ENCODE measurements around the gene NRDE2.

NRDE2 gene

DNA sequence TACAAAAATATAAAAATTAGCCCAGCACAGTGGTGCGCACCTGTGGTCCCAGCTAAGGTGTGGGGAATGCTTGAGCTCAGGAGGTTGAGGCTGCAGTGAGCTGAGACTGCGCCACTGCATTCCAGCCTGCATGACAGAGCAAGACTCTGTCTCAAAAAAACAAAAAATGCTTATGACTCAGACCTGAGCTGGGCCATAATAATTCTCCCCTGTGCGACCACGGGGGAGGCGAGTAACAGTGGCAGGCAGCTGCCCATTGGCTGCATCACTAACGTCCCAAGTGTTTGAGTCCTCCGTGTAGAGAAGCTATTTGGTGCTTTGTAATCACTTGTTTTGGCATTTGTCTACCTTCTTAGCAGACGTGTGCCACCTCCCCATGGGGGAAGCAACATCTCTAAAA lies 50.5 kb downstream of the NRDE2 start:
- Histone ChIP-seq H3K27me3 (ENCODE audit: insufficient read depth, poor library complexity, severe bottlenecking) (no peaks in the 10 kb centered on the region), H3K4me1 (ENCODE audit: insufficient read depth, poor library complexity, severe bottlenecking) (peaks cover 8% of the 10 kb centered on the region), H3K36me3 (ENCODE audit: low read depth) (peaks cover 3% of the 10 kb centered on the region; the same call in 1 of the 2 replicates), H3K27ac (ENCODE audit: poor library complexity, severe bottlenecking) (peak overlapping the region; percentile 1), H3K9me3 (ENCODE audit: severe bottlenecking) (no peaks in the 10 kb centered on the region), H3K4me3 (ENCODE audit: severe bottlenecking) (no peak overlapping the region)
- peak; percentile 90 for ATAC-seq (ENCODE audit: low read depth)
- TF ChIP-seq, protein P1, sequence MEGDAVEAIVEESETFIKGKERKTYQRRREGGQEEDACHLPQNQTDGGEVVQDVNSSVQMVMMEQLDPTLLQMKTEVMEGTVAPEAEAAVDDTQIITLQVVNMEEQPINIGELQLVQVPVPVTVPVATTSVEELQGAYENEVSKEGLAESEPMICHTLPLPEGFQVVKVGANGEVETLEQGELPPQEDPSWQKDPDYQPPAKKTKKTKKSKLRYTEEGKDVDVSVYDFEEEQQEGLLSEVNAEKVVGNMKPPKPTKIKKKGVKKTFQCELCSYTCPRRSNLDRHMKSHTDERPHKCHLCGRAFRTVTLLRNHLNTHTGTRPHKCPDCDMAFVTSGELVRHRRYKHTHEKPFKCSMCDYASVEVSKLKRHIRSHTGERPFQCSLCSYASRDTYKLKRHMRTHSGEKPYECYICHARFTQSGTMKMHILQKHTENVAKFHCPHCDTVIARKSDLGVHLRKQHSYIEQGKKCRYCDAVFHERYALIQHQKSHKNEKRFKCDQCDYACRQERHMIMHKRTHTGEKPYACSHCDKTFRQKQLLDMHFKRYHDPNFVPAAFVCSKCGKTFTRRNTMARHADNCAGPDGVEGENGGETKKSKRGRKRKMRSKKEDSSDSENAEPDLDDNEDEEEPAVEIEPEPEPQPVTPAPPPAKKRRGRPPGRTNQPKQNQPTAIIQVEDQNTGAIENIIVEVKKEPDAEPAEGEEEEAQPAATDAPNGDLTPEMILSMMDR (IDR thresholded peaks at IDR 0.05; ENCODE audit: poor library complexity, severe bottlenecking), result no peak
- DNase-seq (ENCODE audit: low spot score), result no peak

DNA sequence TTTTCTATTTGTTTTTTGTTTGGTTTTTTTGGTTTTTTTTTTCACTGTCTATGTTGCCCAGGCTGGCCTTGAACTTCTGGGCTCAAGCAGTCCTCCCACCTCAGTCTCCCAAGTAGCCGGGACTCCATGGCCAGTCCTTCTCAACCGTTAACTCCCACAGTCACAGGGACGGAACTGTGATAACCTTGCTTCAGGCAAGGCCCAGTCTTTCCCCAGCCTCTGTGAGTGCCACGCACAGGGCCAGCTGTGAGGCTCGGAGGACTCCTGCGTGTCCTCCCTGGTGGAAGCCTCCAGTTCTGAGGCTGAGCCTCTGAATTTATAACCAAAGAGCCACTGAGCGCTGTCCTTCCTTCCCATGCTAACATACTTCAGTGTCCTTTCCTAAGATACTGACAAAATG lies 51.6 kb downstream of the NRDE2 start:
- no peak for ATAC-seq (ENCODE audit: low read depth)
- no peak overlapping the region for H3K27ac ChIP-seq (ENCODE audit: poor library complexity, severe bottlenecking)
- peaks cover 11% of the 10 kb centered on the region for H3K4me1 ChIP-seq (ENCODE audit: insufficient read depth, poor library complexity, severe bottlenecking)
- TF ChIP-seq, protein P1 (IDR thresholded peaks at IDR 0.05; ENCODE audit: poor library complexity, severe bottlenecking), result no peak
- no peaks in the 10 kb centered on the region for H3K27me3 ChIP-seq (ENCODE audit: insufficient read depth, poor library complexity, severe bottlenecking)
- H3K4me3 ChIP-seq (ENCODE audit: severe bottlenecking), result no peak overlapping the region
- DNase-seq (ENCODE audit: low spot score), result no peak
- no peaks in the 10 kb centered on the region for H3K9me3 ChIP-seq (ENCODE audit: severe bottlenecking)
- H3K36me3 ChIP-seq (ENCODE audit: low read depth), result peaks cover 3% of the 10 kb centered on the region; the same call in 1 of the 2 replicates

DNA sequence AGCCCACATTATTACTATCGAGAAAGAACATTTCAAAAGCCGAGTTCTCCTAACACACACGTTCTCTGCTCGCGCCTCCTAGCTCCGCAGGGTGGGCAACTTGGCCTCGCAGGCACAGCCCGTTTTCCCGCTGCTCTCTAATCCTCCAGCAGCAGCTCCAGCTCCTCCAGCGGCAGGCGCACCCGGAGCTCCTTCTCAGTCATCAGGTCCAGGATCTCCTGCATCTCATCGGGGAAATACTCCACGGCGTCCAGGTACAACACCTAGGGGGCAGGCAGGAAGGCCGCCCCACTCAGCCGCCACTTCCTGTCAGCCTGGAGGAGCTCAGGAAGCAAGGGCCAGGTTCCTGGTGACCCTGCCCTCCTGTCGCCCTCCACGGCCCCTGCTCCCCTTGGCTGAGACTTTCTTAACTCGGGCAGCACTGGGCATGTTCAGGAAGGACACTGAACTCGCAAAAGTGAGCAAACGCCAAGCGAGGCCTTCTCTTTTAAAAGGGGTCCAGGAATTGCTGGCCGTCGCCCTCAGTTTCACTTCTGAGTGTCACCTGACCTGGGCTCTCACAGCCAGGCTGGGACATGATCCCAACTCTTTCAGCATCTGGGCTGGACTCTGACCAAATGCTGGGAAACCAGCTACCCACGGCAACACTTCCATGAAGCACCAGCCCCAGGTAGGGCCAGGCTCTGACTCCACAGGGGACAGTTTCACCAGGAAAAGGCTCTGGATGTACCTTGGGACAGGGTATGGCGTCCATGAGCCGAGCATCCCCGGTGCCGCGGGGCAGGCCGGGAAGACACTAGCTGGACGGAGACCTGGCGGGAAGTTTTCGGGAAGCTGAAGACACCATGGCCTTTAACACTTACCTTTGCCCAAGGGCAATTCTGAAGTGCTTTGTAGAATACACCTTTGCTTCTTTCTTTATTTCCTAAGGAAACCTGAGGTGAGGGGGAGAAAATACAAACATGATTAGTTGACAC lies 53.3 kb downstream of the NRDE2 start:
- ATAC-seq (ENCODE audit: low read depth) (no peak), DNase-seq (ENCODE audit: low spot score) (no peak)
- TF ChIP-seq, protein P1 (IDR thresholded peaks at IDR 0.05; ENCODE audit: poor library complexity, severe bottlenecking), result no peak
- no peak overlapping the region for H3K4me3 ChIP-seq (ENCODE audit: severe bottlenecking)
- no peaks in the 10 kb centered on the region for H3K27me3 ChIP-seq (ENCODE audit: insufficient read depth, poor library complexity, severe bottlenecking)
- H3K36me3 ChIP-seq (ENCODE audit: low read depth), result peaks cover 2% of the 10 kb centered on the region
- H3K27ac ChIP-seq (ENCODE audit: poor library complexity, severe bottlenecking), result no peak overlapping the region
- H3K9me3 ChIP-seq (ENCODE audit: severe bottlenecking), result no peaks in the 10 kb centered on the region
- peaks cover 13% of the 10 kb centered on the region for H3K4me1 ChIP-seq (ENCODE audit: insufficient read depth, poor library complexity, severe bottlenecking)

DNA sequence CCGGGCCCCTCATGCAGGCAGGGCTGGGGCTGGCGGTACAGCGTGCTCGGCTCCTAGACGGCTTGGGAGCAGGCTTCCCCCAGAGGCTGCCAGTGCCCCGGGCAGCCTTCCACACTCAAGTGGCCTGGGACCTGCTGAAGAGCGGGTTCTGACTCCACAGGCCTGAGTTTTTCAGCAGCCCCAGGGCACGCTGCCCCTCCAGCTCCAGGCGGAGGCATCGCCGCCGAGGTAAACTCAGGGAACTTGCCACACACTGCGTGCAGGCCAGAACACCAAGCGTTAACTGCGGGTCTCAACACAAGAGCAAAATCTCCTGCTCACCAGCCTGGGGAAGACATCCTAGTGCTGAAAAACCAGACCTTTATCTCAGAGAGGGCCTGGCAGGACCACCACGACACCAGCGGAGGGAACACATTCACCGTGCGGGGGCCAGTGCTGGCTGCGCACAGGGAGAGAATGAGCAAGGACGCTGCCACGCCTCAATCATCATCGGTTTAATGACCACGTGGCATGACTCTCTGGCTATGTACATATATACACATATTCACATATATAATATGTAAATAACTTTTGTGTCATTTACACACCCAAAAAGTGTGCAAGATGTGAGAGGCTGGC lies 54.1 kb downstream of the NRDE2 start:
- DNase-seq (ENCODE audit: low spot score) (no peak), ATAC-seq (ENCODE audit: low read depth) (no peak)
- Histone ChIP-seq H3K27me3 (ENCODE audit: insufficient read depth, poor library complexity, severe bottlenecking) (no peaks in the 10 kb centered on the region), H3K27ac (ENCODE audit: poor library complexity, severe bottlenecking) (no peak overlapping the region), H3K36me3 (ENCODE audit: low read depth) (peaks cover 9% of the 10 kb centered on the region), H3K4me1 (ENCODE audit: insufficient read depth, poor library complexity, severe bottlenecking) (peaks cover 13% of the 10 kb centered on the region), H3K9me3 (ENCODE audit: severe bottlenecking) (no peaks in the 10 kb centered on the region), H3K4me3 (ENCODE audit: severe bottlenecking) (no peak overlapping the region)
- TF ChIP-seq, protein P1 (IDR thresholded peaks at IDR 0.05; ENCODE audit: poor library complexity, severe bottlenecking), result no peak
